GM04504 (cell line): Measurements from ENCODE around the gene CWF19L2.
"Not testable (repeated sequence)": the region's sequence is repeated elsewhere in the genome, so short reads cannot be mapped to it uniquely, and the experiment has no call there.

Source experiments
- DNase-seq: peaks from one replicate; pipeline ENCODE4 v3.0.0-alpha.2; 2012; ENCODE audit warnings: low read depth

The CWF19L2 gene

DNA sequence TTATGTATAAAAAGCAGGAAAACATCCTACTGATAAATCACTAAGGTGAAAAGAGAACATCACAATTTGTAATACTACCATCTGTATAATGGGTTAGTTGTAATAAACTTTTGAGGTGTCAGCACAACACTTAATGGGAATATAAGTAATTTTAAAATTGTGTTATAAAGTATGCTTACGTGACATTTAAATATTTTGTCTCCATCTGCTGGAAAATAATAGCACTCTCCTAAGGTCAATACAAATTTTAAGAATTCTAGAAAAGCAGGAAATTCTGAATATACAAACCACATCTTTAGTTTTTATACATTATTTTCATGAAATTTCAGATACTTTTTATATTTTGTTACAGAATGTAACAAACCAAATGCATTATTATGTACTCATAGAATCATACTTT is 19.5 kb downstream of the CWF19L2 start:
- no peak for DNase-seq

- DNase-seq, result no peak
These were observed 27.1 kb downstream of the CWF19L2 start for GRCh38 chr11:107430525-107430924.

DNA sequence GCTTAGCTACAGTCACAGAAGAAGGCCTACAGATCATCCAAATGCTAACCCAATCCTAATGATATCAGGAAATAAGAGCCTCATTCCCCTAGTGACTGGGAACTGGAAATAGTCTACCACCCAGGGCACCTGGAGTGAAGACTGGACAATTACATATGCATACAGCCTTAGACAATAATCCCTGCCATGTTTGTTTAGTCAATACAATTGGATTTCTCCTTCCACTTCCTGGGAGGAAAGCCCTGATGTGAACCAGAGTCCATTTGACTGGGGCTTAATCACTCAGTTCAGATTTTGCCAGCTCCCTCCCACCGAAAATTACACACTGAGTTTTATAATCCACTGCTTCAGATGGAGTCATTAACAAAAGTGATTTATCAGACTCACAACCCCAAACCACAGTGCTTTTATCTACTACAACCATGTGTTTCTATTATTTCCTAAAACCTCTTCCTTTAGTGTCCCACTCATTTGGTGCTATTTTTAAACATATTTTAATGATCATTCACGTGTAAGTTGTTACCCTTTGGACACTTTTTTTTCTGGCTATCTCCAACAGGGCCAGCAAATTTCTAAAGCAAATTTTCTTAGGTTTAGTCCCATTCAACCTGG is 29.9 kb downstream of the CWF19L2 start:
- peak; percentile 1 for DNase-seq

DNA sequence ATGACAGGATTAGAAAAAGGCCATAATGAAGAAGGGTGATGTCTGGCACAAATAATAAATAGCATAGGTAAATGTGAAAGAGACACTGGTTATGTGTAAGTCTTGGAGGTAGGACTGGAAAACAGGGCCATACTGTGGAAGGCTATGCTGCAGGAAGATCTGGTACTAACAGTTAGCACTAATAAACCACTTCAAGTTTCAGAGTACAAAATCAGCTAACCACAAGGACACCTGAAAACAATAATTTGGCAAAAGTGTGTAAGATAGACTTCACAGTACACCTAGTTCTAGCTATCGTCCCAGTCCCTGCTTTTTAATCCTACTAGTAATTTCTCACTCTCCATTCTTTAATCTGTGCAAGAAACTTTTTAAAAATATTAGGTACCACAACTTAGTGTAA is 44.3 kb downstream of the CWF19L2 start:
- no peak for DNase-seq

DNA sequence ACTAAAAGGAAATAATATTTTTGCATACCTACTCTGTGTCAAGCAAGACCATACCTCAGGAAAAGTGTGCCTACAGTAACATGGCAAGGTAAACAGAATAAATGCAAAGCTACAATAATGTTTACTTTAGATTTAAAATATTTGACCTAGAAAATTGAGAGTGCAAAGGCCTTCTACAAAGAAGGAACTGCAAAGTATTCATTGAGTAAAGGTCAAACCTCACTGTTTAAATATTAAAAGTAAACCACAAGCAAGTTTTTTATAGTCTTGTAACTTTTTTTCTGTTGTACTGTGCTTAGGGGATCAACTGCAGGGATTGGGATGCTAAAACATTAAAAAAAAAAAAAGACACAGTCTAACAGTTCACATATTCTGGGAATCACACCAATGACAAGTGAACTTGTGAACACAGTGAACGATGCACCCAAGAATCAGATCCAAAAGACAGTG is 48.8 kb downstream of the CWF19L2 start:
- DNase-seq, result no peak

GRCh38 chr11:107405260-107405659 is 52.4 kb downstream of the CWF19L2 start:
- DNase-seq, result no peak

GRCh38 chr11:107401131-107401530 is 56.5 kb downstream of the CWF19L2 start:
- not testable (repeated sequence) for DNase-seq

DNA sequence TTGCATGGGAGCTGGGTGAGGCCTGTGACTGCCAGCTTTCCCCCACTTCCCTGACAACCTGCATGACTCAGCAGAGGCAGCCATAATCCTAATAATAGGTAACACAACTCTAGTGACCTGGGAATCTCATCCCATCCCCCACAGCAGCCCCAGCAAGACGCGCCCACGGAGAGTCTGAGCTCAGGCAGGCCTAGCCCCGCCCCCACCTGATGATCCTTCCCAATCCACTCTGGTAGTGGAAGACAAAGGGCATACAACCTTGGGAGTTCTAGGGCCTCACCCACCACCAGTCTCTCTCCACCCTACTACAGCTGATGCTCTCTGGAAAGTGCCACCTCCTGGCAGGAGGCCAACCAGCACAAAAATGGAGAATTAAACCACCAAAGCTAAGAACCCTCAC is 60.3 kb downstream of the CWF19L2 start:
- no peak for DNase-seq

DNA sequence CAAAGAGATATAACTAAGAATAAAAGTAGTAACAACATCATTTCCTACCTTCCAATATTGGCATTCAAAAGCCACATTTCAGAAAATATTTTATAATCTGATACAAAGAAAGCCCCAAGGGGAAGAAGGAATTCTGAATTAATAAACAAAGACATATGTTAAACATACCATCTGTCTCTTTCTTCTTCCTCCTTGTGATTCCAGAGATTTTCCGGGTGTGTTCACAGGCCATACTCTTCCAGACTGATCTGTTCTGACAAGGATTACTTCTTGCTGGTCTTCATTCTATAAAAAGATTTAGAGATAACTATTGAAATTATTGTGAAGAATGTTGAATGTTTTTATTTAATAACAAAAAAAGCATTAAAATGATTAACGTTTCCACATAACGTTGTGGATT is 65.0 kb downstream of the CWF19L2 start:
- no peak for DNase-seq

GRCh38 chr11:107390701-107391100 is 66.9 kb downstream of the CWF19L2 start:
- not testable (repeated sequence) for DNase-seq

DNA sequence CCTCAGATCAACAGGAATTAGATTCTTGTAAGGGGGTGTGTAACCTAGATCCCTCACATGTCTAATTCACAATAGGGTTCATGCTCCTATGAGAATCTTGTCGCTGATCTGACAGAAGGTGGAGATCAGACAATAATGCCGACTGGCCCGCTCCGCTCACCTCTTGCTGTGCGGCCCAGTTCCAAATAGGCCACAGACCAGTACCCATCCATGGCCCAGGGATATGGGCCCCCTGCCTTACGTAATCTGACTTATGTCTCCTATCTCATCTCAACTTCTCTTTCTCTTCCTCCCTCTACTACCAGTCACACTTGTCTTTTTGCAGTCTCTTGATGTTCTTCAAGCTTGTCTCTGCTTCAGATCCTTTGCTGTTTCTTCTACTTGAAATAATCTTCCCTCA is 70.0 kb downstream of the CWF19L2 start:
- DNase-seq, result no peak

- peak; percentile 0 for DNase-seq
These were observed 72.2 kb downstream of the CWF19L2 start for GRCh38 chr11:107385361-107385981.

GRCh38 chr11:107384144-107384852 is 73.3 kb downstream of the CWF19L2 start:
- no peak for DNase-seq

DNA sequence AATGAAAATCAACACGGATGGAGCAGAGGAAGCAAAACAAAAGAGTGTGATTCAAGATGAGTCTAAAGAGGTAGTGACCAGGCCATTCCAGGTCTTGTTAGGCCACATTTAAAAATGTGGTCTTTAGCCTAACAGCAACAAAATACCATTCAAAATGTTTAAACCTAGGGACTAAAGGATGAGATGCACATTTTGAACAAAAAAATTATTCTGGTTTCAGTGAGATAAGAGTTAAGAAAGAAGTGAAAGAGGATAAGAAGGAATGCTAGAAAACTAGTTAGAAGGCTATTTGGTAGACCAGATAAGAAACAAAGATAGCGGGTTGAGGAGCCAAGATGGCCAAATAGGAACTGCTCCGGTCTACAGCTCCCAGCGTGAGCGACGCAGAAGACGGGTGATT is 85.2 kb downstream of the CWF19L2 start:
- no peak for DNase-seq

DNA sequence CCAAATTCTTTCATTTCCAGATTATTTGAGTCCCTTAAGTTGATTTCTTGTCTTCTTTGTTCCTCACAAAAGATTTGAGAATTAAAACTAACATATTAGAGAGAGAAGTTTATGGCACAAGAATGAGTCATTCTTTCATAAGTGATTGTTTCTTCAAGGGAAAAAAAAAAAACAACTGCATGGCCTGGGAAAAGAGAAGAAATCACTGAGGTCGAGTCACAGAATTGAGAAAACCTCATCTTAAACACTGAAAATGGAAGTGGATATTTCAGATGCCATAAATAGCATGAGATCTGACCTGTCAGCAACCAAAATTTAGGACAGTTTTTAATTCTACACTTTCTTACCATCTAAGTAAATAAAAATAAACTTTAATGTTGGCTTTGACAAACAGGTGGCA is 87.2 kb downstream of the CWF19L2 start:
- peak; percentile 6 for DNase-seq

GRCh38 chr11:107359701-107360100 is 97.9 kb downstream of the CWF19L2 start:
- DNase-seq, result no peak

GRCh38 chr11:107357877-107358276 is 99.7 kb downstream of the CWF19L2 start:
- no peak for DNase-seq

GRCh38 chr11:107354780-107355179 is 102.8 kb downstream of the CWF19L2 start:
- DNase-seq, result no peak

DNA sequence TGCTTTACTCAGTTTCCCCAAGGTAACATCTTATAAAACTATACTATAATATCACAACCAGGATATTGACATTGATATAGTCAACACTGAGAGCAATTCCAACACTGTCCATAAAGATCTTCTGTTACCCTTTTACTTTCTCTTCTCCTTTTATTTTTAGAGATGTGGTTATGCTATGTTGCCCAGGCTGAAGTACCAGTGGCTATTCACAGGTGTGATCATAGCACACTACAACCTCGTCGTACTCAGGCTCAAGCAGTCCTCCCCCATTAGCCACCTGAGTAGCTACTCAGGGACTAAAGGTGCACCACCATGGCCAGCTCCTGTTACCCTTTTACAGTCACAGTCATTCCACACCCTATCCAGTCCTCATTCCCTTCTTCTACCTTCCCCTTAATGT is 119.7 kb downstream of the CWF19L2 start:
- no peak for DNase-seq

DNA sequence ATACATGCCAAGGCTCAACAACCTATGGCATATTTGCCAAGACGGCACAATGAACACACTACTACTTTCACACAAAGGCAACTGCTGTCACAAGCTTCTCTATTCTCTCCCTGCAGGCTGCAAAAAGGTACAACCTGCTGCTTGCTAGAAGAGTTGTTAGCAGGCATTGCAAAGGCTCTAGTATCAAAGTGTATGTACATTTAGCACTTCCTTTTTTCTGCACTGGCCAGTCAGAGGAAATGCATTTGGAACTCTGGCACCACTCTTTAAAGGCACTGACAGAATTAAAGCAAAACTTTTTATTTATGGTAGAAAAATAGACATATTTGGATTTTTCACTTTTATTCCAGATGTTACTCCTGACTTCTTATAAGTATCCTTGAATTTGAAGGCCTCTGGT is 125.9 kb downstream of the CWF19L2 start:
- DNase-seq, result no peak

DNA sequence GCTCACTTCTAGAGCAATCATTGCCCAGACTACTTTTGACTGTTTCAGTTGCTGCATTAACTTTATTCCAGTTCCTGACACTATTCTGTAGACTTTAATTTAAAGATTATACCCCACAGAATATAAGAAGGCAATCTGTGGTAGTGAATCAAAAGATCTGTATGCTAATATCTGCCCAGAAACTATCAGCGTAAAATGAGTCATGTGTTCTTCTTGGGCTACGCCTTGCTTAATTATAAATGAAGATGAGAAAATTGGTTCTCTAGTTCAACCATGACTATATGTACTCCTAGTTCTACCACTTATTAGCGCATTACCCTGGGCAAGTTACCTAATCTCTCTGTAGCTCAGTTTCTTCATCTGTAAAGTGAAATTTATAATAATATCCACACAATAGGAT is 128.5 kb downstream of the CWF19L2 start:
- DNase-seq, result no peak

DNA sequence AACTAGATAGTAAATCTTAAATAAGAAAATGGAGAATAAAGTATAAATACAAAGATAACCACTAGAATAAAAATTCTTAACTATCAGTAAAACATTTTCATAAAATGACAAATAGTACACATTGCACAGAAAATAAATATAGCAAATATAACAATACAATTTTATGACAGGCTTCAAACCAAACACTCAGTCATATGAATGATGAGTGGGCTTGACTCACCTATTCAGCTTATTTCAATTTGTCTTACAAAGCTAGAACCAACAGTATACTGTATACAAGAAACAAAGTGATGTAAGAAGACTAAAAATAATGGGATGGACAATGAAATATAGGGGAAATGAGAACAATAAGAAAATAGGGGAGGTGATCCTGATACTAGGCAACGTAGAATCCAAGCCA is 141.2 kb downstream of the CWF19L2 start:
- no peak for DNase-seq

DNA sequence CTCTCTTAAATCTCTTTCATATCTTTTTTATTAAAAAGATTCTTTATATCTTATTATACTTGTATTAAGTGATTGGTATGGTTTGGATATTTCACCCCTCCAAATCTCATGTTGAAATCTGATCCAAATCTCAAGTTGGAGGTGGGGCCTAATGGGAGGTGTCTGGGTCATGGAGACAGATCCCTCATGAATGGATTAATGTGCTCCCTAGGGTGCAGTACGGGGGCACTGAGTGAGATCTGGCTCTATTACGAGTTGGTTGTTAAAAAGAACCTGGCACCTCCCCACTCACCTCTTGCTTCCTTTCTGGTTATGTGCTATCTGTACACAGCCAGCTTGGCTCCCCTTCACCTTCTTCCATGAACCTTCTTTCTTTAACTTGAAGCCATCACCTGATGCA is 149.6 kb downstream of the CWF19L2 start:
- DNase-seq, result no peak

GRCh38 chr11:107301878-107302277 is 155.7 kb downstream of the CWF19L2 start:
- no peak for DNase-seq
